Suprapubic skin (tissue), 4 donors: ENCODE data around the gene SAMM50. TPM values are rescaled to one million over a fixed set of nuclear protein-coding genes. Genes with fewer than 3 reads are reported as not detected.

Experiments
- DNase-seq, 2 donors: peaks; one replicate each; pipeline ENCODE4 v3.0.0-alpha.2; 2019; ENCODE audit warnings: low spot score in 2 of 2
- H3K27ac ChIP-seq: fragments of 200-600 bp; sonication (generic); one replicate; pipeline ENCODE4 v1.5.1; 2019
- H3K27me3 ChIP-seq: fragments of 200-600 bp; sonication (generic); one replicate; pipeline ENCODE4 v1.5.1; 2019
- H3K36me3 ChIP-seq: fragments of 200-600 bp; sonication (generic); one replicate; pipeline ENCODE4 v1.5.1; 2019
- H3K4me1 ChIP-seq: fragments of 200-600 bp; sonication (generic); one replicate; pipeline ENCODE4 v1.5.1; 2019
- H3K4me3 ChIP-seq: fragments of 200-600 bp; sonication (generic); one replicate; pipeline ENCODE4 v1.5.1; 2019; ENCODE audit warnings: mild to moderate bottlenecking
- H3K9me3 ChIP-seq: fragments of 200-600 bp; sonication (generic); one replicate; pipeline ENCODE4 v1.5.1; 2019
- CTCF ChIP-seq, 2 donors: fragments of 200-600 bp in 1 of 2; fragments of 450-650 bp in 1 of 2; sonication (generic) in 1 of 2; IDR thresholded peaks; one replicate each; pipeline ENCODE4 v1.5.1; 2016 to 2019; ENCODE audit warnings: antibody characterized with exemption in 2 of 2, mild to moderate bottlenecking in 1 of 2, moderate library complexity in 1 of 2
- EP300 ChIP-seq: sonication (generic); formaldehyde crosslinking; IDR thresholded peaks from one replicate; pipeline ENCODE4 v1.6.1; 2017; ENCODE audit warnings: antibody characterized with exemption
- POLR2A ChIP-seq, 2 donors: fragments of 450-650 bp; IDR thresholded peaks; one replicate each; pipeline ENCODE4 v1.6.1; 2017; ENCODE audit warnings: antibody characterized with exemption in 2 of 2, mild to moderate bottlenecking in 2 of 2, moderate library complexity in 2 of 2
- POLR2AphosphoS5 ChIP-seq, 3 donors: sonication (generic); formaldehyde crosslinking; IDR thresholded peaks; one replicate each; pipeline ENCODE4 v1.6.1; 2017; ENCODE audit warnings: antibody characterized with exemption in 3 of 3
- WGBS: methylation state at CpG from one replicate; pipeline ENCODE4 v1.1.5; 2018; 5-methylcytosine and 5-hydroxymethylcytosine counted together
- total RNA-seq, 4 donors: library from RNA; depleted of rRNA; stranded (reverse); fragments of >200 nt; gene quantifications; one replicate each; pipeline ENCODE4 v1.1.0, GENCODE V29; 2016

SAMM50 gene
- total RNA-seq, 4 donors from 2014 or later = 32.1 to 41.1 (median 33.8) TPM

- peak within 1 kb of the TSS; percentile 21 for H3K27ac ChIP-seq
- no peaks in the 10 kb centered on the region for H3K9me3 ChIP-seq
- peaks cover 13% of the 10 kb centered on the region for H3K27me3 ChIP-seq
- no CpG with 5 or more reads among the region's 100 CpGs for WGBS
- peak; percentile 92 to 93 for DNase-seq
- peaks cover 44% of the 10 kb centered on the region for H3K4me1 ChIP-seq
- H3K36me3 ChIP-seq = no peaks in the 10 kb centered on the region
- no peak for TF ChIP-seq POLR2A (IDR thresholded peaks at IDR 0.05)
- TF ChIP-seq EP300 = no peak
- TF ChIP-seq POLR2AphosphoS5 (IDR thresholded peaks at IDR 0.05) = no peak
- TF ChIP-seq CTCF (IDR thresholded peaks at IDR 0.05) = no peak
- H3K4me3 ChIP-seq = peak within 1 kb of the TSS; percentile 61
These were observed 31.4 kb upstream of the SAMM50 start, which contains the start of gene PNPLA3 for GRCh38 chr22:43923631-43924464. Gene PNPLA3 (plus strand): TSS chr22:43923805. CDS start chr22:43923912, 107 bp downstream.

GRCh38 chr22:43924877-43925276 is 30.4 kb upstream of the SAMM50 start:
- H3K4me1 ChIP-seq = peaks cover 37% of the 10 kb centered on the region
- peaks cover 10% of the 10 kb centered on the region for H3K27me3 ChIP-seq
- TF ChIP-seq POLR2A (IDR thresholded peaks at IDR 0.05) = no peak
- TF ChIP-seq EP300 = no peak
- TF ChIP-seq CTCF (IDR thresholded peaks at IDR 0.05) = no peak
- TF ChIP-seq POLR2AphosphoS5 (IDR thresholded peaks at IDR 0.05) = no peak
- no peak for DNase-seq
- no peaks in the 10 kb centered on the region for H3K36me3 ChIP-seq
- peak overlapping the region; percentile 39 for H3K27ac ChIP-seq
- WGBS = 75% methylated on average over 7 of the region's 7 CpGs
- H3K9me3 ChIP-seq = no peaks in the 10 kb centered on the region
- no peak overlapping the region for H3K4me3 ChIP-seq

DNA sequence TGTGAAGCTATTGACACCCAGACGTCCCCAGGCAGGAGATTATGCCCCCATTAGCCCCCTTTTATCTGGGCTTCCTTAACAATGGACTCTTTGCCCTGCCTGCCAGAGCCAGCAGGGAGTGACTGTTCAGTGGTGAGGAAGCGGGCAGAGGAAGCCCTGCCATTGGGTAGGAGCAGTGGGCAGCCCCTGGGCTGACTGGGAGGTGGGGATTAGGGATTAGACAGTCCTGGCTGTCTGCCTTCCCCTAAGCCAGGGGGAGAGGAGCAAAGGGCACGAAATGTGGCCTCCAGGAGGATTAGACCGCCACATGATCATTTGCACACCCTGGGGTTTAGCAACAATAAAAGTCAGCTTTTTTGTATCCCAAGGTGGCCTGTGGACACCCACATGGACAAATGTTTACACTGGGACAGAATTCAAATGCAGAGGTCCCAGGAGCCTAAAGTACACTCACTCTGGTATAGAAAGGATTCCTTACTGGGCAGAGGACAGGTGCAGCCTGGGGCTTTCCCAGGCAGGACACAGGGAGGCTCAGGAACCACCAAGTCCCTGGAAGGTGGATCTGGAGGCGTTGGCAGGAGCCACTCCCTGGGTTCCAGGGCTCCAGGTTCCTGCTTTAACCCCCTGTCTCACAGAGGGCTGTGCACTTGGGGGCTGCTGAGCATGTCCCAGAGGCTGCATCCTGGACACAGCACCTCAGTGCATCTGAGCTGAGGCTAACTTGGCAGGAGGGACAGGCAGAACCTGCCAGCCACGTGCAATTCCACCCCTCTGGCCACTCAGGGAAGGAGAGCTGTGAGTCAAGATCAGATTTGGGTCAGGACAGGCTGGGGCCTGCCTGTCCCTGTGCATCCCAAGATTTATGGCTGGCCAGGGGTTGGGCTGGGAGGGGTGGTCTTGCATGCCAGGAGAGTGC is 29.6 kb upstream of the SAMM50 start:
- 53% methylated on average over 5 of the region's 6 CpGs for whole genome bisulfite sequencing
- H3K36me3 ChIP-seq = no peaks in the 10 kb centered on the region
- no peak for TF ChIP-seq CTCF (IDR thresholded peaks at IDR 0.05)
- TF ChIP-seq POLR2A (IDR thresholded peaks at IDR 0.05) = no peak
- no peak for TF ChIP-seq EP300
- TF ChIP-seq POLR2AphosphoS5 (IDR thresholded peaks at IDR 0.05) = no peak
- peaks cover 37% of the 10 kb centered on the region for H3K4me1 ChIP-seq
- no peak for DNase-seq
- H3K27me3 ChIP-seq = peaks cover 6% of the 10 kb centered on the region
- no peaks in the 10 kb centered on the region for H3K9me3 ChIP-seq
- H3K27ac ChIP-seq = peak overlapping the region; percentile 39
- H3K4me3 ChIP-seq = no peak overlapping the region

GRCh38 chr22:43926349-43926710 is 28.9 kb upstream of the SAMM50 start:
- Histone ChIP-seq H3K9me3 (no peaks in the 10 kb centered on the region), H3K4me1 (peaks cover 38% of the 10 kb centered on the region), H3K4me3 (no peak overlapping the region), H3K27me3 (peaks cover 6% of the 10 kb centered on the region), H3K36me3 (no peaks in the 10 kb centered on the region), H3K27ac (peak overlapping the region; percentile 39)
- no peak for DNase-seq
- TF ChIP-seq POLR2A (IDR thresholded peaks at IDR 0.05) (no peak), CTCF (IDR thresholded peaks at IDR 0.05) (no peak), EP300 (no peak), POLR2AphosphoS5 (IDR thresholded peaks at IDR 0.05) (no peak)
- 57% methylated on average over 1 of the region's 1 CpG for WGBS

GRCh38 chr22:43928468-43928867 is 26.8 kb upstream of the SAMM50 start:
- Histone ChIP-seq H3K4me3 (no peak overlapping the region), H3K36me3 (no peaks in the 10 kb centered on the region), H3K27ac (no peak overlapping the region), H3K4me1 (peaks cover 30% of the 10 kb centered on the region), H3K27me3 (no peaks in the 10 kb centered on the region), H3K9me3 (no peaks in the 10 kb centered on the region)
- WGBS = 85% methylated on average over 5 of the region's 5 CpGs
- DNase-seq = no peak
- no peak for TF ChIP-seq POLR2AphosphoS5 (IDR thresholded peaks at IDR 0.05)
- TF ChIP-seq POLR2A (IDR thresholded peaks at IDR 0.05) = no peak
- no peak for TF ChIP-seq CTCF (IDR thresholded peaks at IDR 0.05)
- no peak for TF ChIP-seq EP300
